OCI-LY7 (cell line): ENCODE results near the gene UQCRHL.

Source experiments
- CTCF ChIP-seq: fragments of 200-600 bp; sonication (generic); conservative IDR thresholded peaks from 2 replicates; pipeline ENCODE4 v1.5.1; 2014; ENCODE audit warnings: mild to moderate bottlenecking, antibody characterized with exemption, low read length, moderate library complexity, mixed read lengths
- EZH2phosphoT487 ChIP-seq: fragments of 200-600 bp; sonication (generic); IDR thresholded peaks from 2 replicates; pipeline ENCODE4 v1.6.1; 2018; ENCODE audit warnings: low read depth, borderline replicate concordance, mild to moderate bottlenecking, mixed run types, antibody characterized with exemption, low read length, moderate library complexity, mixed read lengths

- TF ChIP-seq CTCF (no peak), EZH2phosphoT487 (no peak)
Observed at GRCh38 chr1:15758343-15758931, 49.0 kb downstream of the UQCRHL start, which contains the start of gene FBLIM1.
